ENCODE results near the gene VKORC1.
A peak's percentile ranks its signal among the peaks of the same experiment; 100 is the strongest.
"Not testable (repeated sequence)": the region's sequence is repeated elsewhere in the genome, so short reads cannot be mapped to it uniquely, and the experiment has no call there.

Gene VKORC1

GRCh38 chr16:31106509-31107464 lies 12.2 kb upstream of the VKORC1 start:
- DNase-seq = no peak

- peak; percentile 97 for DNase-seq
Observed at GRCh38 chr16:31105677-31106213, 11.1 kb upstream of the VKORC1 start.

- not testable (repeated sequence) for DNase-seq
Observed at GRCh38 chr16:31100876-31101641, 6.5 kb upstream of the VKORC1 start.

- DNase-seq = peak; percentile 21
Observed at GRCh38 chr16:31099860-31100638, 5.5 kb upstream of the VKORC1 start.

- DNase-seq = peak; percentile 55
Observed at GRCh38 chr16:31094088-31094423, 541 bp downstream of the VKORC1 start.

GRCh38 chr16:31093132-31093703 lies 1.4 kb downstream of the VKORC1 start:
- peak; percentile 64 for DNase-seq

- DNase-seq = no peak
Observed at GRCh38 chr16:31092330-31092729, 2.3 kb downstream of the VKORC1 start.

- DNase-seq = no peak
Observed at GRCh38 chr16:31090540-31090939, 4.1 kb downstream of the VKORC1 start.

- DNase-seq = no peak
Observed at GRCh38 chr16:31089199-31089598, 5.4 kb downstream of the VKORC1 start.

- no peak for DNase-seq
Observed at GRCh38 chr16:31088459-31089183, 6.0 kb downstream of the VKORC1 start, which contains the start of gene PRSS53. Gene PRSS53, minus strand, starts transcription at chr16:31088943. Its CDS starts 134 bp downstream, at chr16:31088809.

- DNase-seq = no peak
Observed at GRCh38 chr16:31087971-31088370, 6.6 kb downstream of the VKORC1 start.

GRCh38 chr16:31087481-31087880 lies 7.1 kb downstream of the VKORC1 start:
- no peak for DNase-seq

GRCh38 chr16:31086629-31086906 lies 8.0 kb downstream of the VKORC1 start:
- DNase-seq = no peak

GRCh38 chr16:31085873-31086628 lies 8.5 kb downstream of the VKORC1 start:
- DNase-seq = no peak

GRCh38 chr16:31085411-31085810 lies 9.2 kb downstream of the VKORC1 start:
- DNase-seq = no peak

GRCh38 chr16:31084584-31085302 lies 9.9 kb downstream of the VKORC1 start:
- no peak for DNase-seq

- no peak for DNase-seq
Observed at GRCh38 chr16:31083981-31084380, 10.6 kb downstream of the VKORC1 start.

- no peak for DNase-seq
Observed at GRCh38 chr16:31083556-31083955, 11.0 kb downstream of the VKORC1 start.

- DNase-seq = no peak
Observed at GRCh38 chr16:31083081-31083480, 11.5 kb downstream of the VKORC1 start.

GRCh38 chr16:31082368-31083045 lies 12.1 kb downstream of the VKORC1 start:
- no peak for DNase-seq
